Osteocyte (in vitro differentiated cells): ENCODE data around the gene BLVRB. TPM values are rescaled to one million over a fixed set of nuclear protein-coding genes. Genes with fewer than 3 reads are reported as not detected.

Source experiments
- DNase-seq: peaks from one replicate; pipeline ENCODE4 v3.0.0; 2021; ENCODE audit warnings: mixed read lengths; ENCODE audit not compliant: unreplicated experiment; ENCODE audit errors: extremely low spot score
- H3K27ac Mint-ChIP-seq: one replicate; pipeline ENCODE4 v1.8.0; 2021; ENCODE audit warnings: mild to moderate bottlenecking, mixed read lengths; ENCODE audit not compliant: unreplicated experiment
- H3K27me3 Mint-ChIP-seq: one replicate; pipeline ENCODE4 v1.8.0; 2021; ENCODE audit warnings: mixed read lengths; ENCODE audit not compliant: unreplicated experiment
- H3K36me3 Mint-ChIP-seq: one replicate; pipeline ENCODE4 v1.8.0; 2021; ENCODE audit warnings: mixed read lengths; ENCODE audit not compliant: unreplicated experiment
- H3K4me1 Mint-ChIP-seq: one replicate; pipeline ENCODE4 v1.8.0; 2021; ENCODE audit warnings: mixed read lengths; ENCODE audit not compliant: unreplicated experiment
- H3K4me3 Mint-ChIP-seq: one replicate; pipeline ENCODE4 v1.8.0; 2021; ENCODE audit warnings: mild to moderate bottlenecking, moderate library complexity, mixed read lengths; ENCODE audit not compliant: unreplicated experiment
- H3K9me3 Mint-ChIP-seq: one replicate; pipeline ENCODE4 v1.8.0; 2021; ENCODE audit warnings: mixed read lengths; ENCODE audit not compliant: unreplicated experiment
- CTCF ChIP-seq: fragments of 200-600 bp; sonication (generic); IDR thresholded peaks from 2 replicates; pipeline ENCODE4 v1.5.0; 2021; ENCODE audit warnings: antibody characterized with exemption, mild to moderate bottlenecking, moderate library complexity
- total RNA-seq: library from RNA; stranded (reverse); gene quantifications from 2 replicates; pipeline ENCODE4 v1.2.1, GENCODE V29; 2021

Gene BLVRB
- total RNA-seq, 1 donor from 2014 or later, result 45.6 TPM

- no peak for TF ChIP-seq CTCF
- Mint-ChIP-seq H3K4me3 (peak overlapping the region; percentile 80), H3K27ac (peak overlapping the region; percentile 92), H3K36me3 (peaks cover 3% of the 10 kb centered on the region), H3K27me3 (no peaks in the 10 kb centered on the region), H3K4me1 (peaks cover 34% of the 10 kb centered on the region), H3K9me3 (no peaks in the 10 kb centered on the region)
- no peak for DNase-seq
Observed at GRCh38 chr19:40421993-40422747, 43.4 kb downstream of the BLVRB start.

- TF ChIP-seq CTCF, result peak; percentile 99
- Mint-ChIP-seq H3K9me3 (no peaks in the 10 kb centered on the region), H3K4me1 (peaks cover 33% of the 10 kb centered on the region), H3K27ac (peak overlapping the region; percentile 92), H3K27me3 (no peaks in the 10 kb centered on the region), H3K4me3 (peak overlapping the region; percentile 80), H3K36me3 (peaks cover 3% of the 10 kb centered on the region)
- DNase-seq, result peak; percentile 96
Observed at GRCh38 chr19:40420766-40421765, 44.5 kb downstream of the BLVRB start.

GRCh38 chr19:40420451-40420765 is 45.1 kb downstream of the BLVRB start:
- no peaks in the 10 kb centered on the region for H3K27me3 Mint-ChIP-seq
- H3K27ac Mint-ChIP-seq, result peak overlapping the region; percentile 92
- peak overlapping the region; percentile 80 for H3K4me3 Mint-ChIP-seq
- DNase-seq, result no peak
- peaks cover 3% of the 10 kb centered on the region for H3K36me3 Mint-ChIP-seq
- H3K9me3 Mint-ChIP-seq, result no peaks in the 10 kb centered on the region
- TF ChIP-seq CTCF, result no peak
- peaks cover 34% of the 10 kb centered on the region for H3K4me1 Mint-ChIP-seq

- DNase-seq, result no peak
- Mint-ChIP-seq H3K27me3 (no peaks in the 10 kb centered on the region), H3K27ac (peak overlapping the region; percentile 40), H3K9me3 (no peaks in the 10 kb centered on the region), H3K4me3 (peak overlapping the region; percentile 11), H3K4me1 (peaks cover 40% of the 10 kb centered on the region), H3K36me3 (peaks cover 3% of the 10 kb centered on the region)
- no peak for TF ChIP-seq CTCF
Observed at GRCh38 chr19:40419780-40420179, 45.8 kb downstream of the BLVRB start.
